Activated CD4-positive, CD25-positive, alpha-beta regulatory T cell treated with anti-CD3 and anti-CD28 coated beads, Interleukin-2, amount 50 U/mL, for 16 hours (primary cell): ENCODE results near the gene TOR1AIP2.
"Not testable (repeated sequence)": the region's sequence is repeated elsewhere in the genome, so short reads cannot be mapped to it uniquely, and the experiment has no call there.

Source experiments
- DNase-seq: peaks from one replicate; pipeline ENCODE4 v3.0.0-alpha.2; 2020; ENCODE audit warnings: low read depth, low spot score

TOR1AIP2 gene

GRCh38 chr1:179807691-179808485 is 69.7 kb downstream of the TOR1AIP2 start:
- no peak for DNase-seq

- no peak for DNase-seq
Measured at GRCh38 chr1:179807291-179807690, 70.3 kb downstream of the TOR1AIP2 start.

- DNase-seq = no peak
Measured at GRCh38 chr1:179806333-179806732, 71.3 kb downstream of the TOR1AIP2 start.

GRCh38 chr1:179805291-179806195 is 72.1 kb downstream of the TOR1AIP2 start:
- DNase-seq = no peak

GRCh38 chr1:179804417-179804816 is 73.2 kb downstream of the TOR1AIP2 start:
- DNase-seq = not testable (repeated sequence)

GRCh38 chr1:179803918-179804317 is 73.7 kb downstream of the TOR1AIP2 start:
- no peak for DNase-seq

GRCh38 chr1:179803104-179803503 is 74.5 kb downstream of the TOR1AIP2 start:
- no peak for DNase-seq

- no peak for DNase-seq
Measured at GRCh38 chr1:179800481-179800880, 77.1 kb downstream of the TOR1AIP2 start.

- no peak for DNase-seq
Measured at GRCh38 chr1:179798864-179799516, 78.6 kb downstream of the TOR1AIP2 start.

GRCh38 chr1:179798213-179798863 is 79.3 kb downstream of the TOR1AIP2 start:
- no peak for DNase-seq

GRCh38 chr1:179794669-179795068 is 82.9 kb downstream of the TOR1AIP2 start:
- no peak for DNase-seq

GRCh38 chr1:179794146-179794545 is 83.5 kb downstream of the TOR1AIP2 start:
- no peak for DNase-seq

GRCh38 chr1:179793281-179793680 is 84.3 kb downstream of the TOR1AIP2 start:
- no peak for DNase-seq
